Measurements from ENCODE around the gene SCUBE1. TPM values are rescaled to one million over a fixed set of nuclear protein-coding genes. Genes with fewer than 3 reads are reported as not detected.

The SCUBE1 gene
- total and polyA plus RNA-seq, 2 experiments from 2014 or later, result 2.1 to 2.2 TPM

GRCh38 chr22:43187171-43188099, 155.7 kb downstream of the SCUBE1 start:
- 34% methylated on average over 18 of the region's 86 CpGs for WGBS (ENCODE audit: low lambda C conversion rate, missing lambda C conversion rate)
- Histone ChIP-seq H3K36me3 (replicated peaks; ENCODE audit: insufficient read depth, low read depth) (no peaks in the 10 kb centered on the region), H3K9me2 (replicated peaks; ENCODE audit: insufficient read depth) (no peaks in the 10 kb centered on the region), H3K27me3 (no peaks in the 10 kb centered on the region), H3K27ac (peak overlapping the region; percentile 93), H3K9me3 (ENCODE audit: low read depth) (no peaks in the 10 kb centered on the region), H3K4me3 (peak overlapping the region; percentile 12), H3K79me2 (peaks cover 22% of the 10 kb centered on the region), H3K4me2 (peak overlapping the region; percentile 73), H3K4me1 (ENCODE audit: insufficient read depth) (peaks cover 33% of the 10 kb centered on the region), H4K20me1 (ENCODE audit: insufficient read depth, poor library complexity, severe bottlenecking) (no peaks in the 10 kb centered on the region), H2AFZ (peak overlapping the region; percentile 96)
- peak; percentile 98 for DNase-seq (ENCODE audit: low spot score)
- peak; percentile 83 for TF ChIP-seq CTCF (IDR thresholded peaks at IDR 0.05; ENCODE audit: poor library complexity)
- TF ChIP-seq EZH2phosphoT487 (IDR thresholded peaks at IDR 0.05; ENCODE audit: low read depth, severe bottlenecking, unreplicated experiment), result no peak
- no peak for TF ChIP-seq EZH2 (IDR thresholded peaks at IDR 0.05; ENCODE audit: borderline replicate concordance)

DNA sequence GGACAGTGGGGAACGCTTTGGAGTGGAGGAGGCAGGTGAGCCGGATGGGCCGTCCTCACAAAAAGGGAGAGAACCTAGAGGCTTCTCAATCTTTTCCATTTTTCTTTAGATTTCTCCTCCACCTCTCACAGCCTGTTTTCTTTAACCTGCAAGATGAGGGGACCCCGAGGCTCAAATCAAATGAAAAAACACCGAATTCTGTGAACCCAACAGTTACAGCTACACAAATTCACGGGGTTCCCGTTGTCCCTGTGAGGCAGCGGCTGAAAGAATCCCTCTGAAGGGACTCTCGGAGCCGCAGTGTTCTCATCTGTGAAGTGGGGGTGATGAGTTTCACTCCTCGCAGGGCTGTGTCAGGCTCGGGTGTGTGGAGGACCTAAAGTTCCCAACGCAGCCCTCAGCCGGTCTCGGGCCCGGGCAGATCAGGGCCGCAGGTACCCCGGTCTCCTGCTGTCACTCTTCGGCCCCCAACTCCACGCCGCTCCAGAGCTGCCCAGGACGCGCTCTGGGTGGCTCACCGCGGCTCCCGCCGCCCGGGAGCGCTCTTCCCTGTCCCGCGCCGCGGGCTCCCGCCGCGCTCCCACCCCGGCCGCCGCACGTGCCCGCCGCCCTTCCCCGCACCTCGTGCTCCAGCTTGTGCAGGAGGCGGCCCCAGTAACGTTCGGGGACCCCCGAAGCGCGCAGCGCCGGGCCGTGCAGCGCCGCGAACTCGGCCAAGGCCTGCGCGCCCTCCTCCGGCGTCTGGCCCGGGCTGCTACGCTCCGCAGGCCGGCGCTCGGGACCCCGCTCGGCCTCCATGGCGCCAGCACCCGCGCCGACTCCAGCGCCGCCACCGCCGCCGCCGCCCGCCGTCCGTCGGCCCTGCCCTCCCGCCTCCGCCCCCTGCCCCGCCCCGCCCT, 156.7 kb downstream of the SCUBE1 start, which contains the start of gene TTLL12:
Gene TTLL12 (minus strand): TSS at position 863 of the 899 bp plus-strand sequence. CDS start 65 bp downstream, at position 798.
- Histone ChIP-seq H3K27ac (peak within 1 kb of the TSS; percentile 93), H2AFZ (peak within 1 kb of the TSS; percentile 96), H3K36me3 (replicated peaks; ENCODE audit: insufficient read depth, low read depth) (no peaks in the 10 kb centered on the region), H4K20me1 (ENCODE audit: insufficient read depth, poor library complexity, severe bottlenecking) (no peaks in the 10 kb centered on the region), H3K4me2 (peak within 1 kb of the TSS; percentile 96), H3K9me2 (replicated peaks; ENCODE audit: insufficient read depth) (no peaks in the 10 kb centered on the region), H3K9me3 (ENCODE audit: low read depth) (no peaks in the 10 kb centered on the region), H3K4me3 (peak within 1 kb of the TSS; percentile 92), H3K27me3 (no peaks in the 10 kb centered on the region), H3K4me1 (ENCODE audit: insufficient read depth) (peaks cover 33% of the 10 kb centered on the region), H3K79me2 (peaks cover 22% of the 10 kb centered on the region)
- 2% methylated on average over 20 of the region's 87 CpGs for WGBS (ENCODE audit: low lambda C conversion rate, missing lambda C conversion rate)
- TF ChIP-seq CTCF (IDR thresholded peaks at IDR 0.05; ENCODE audit: poor library complexity), result no peak
- TF ChIP-seq EZH2 (IDR thresholded peaks at IDR 0.05; ENCODE audit: borderline replicate concordance), result no peak
- TF ChIP-seq EZH2phosphoT487 (IDR thresholded peaks at IDR 0.05; ENCODE audit: low read depth, severe bottlenecking, unreplicated experiment), result no peak
- peak; percentile 91 for DNase-seq (ENCODE audit: low spot score)

DNA sequence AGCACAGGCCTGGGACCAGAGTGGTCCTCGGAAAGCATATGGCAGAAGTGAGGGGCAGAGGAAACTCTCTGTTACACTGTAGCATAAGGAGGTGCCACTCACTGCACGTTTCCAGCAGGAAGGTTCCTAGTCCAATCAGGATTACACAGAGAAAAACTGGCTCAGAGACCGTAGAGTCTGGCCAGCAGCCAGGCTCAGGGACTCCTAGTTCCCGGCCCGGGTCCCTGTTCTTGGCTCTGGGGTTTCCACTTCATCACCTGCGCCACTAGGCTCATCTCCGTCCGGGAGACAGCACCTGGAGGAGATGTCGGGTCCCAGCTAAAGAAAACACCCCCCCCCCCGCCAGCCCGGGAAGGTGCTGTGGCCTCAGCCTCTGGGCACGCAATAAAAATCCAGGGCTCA, 157.3 kb downstream of the SCUBE1 start:
- Histone ChIP-seq H3K27ac (peak overlapping the region; percentile 86), H3K4me1 (ENCODE audit: insufficient read depth) (peaks cover 33% of the 10 kb centered on the region), H4K20me1 (ENCODE audit: insufficient read depth, poor library complexity, severe bottlenecking) (no peaks in the 10 kb centered on the region), H3K4me2 (peak overlapping the region; percentile 96), H3K79me2 (peaks cover 22% of the 10 kb centered on the region), H3K4me3 (peak overlapping the region; percentile 92), H3K36me3 (replicated peaks; ENCODE audit: insufficient read depth, low read depth) (no peaks in the 10 kb centered on the region), H3K9me3 (ENCODE audit: low read depth) (no peaks in the 10 kb centered on the region), H3K27me3 (no peaks in the 10 kb centered on the region), H3K9me2 (replicated peaks; ENCODE audit: insufficient read depth) (no peaks in the 10 kb centered on the region), H2AFZ (peak overlapping the region; percentile 49)
- WGBS (ENCODE audit: low lambda C conversion rate, missing lambda C conversion rate), result 13% methylated on average over 11 of the region's 12 CpGs
- TF ChIP-seq EZH2phosphoT487 (IDR thresholded peaks at IDR 0.05; ENCODE audit: low read depth, severe bottlenecking, unreplicated experiment) (no peak), CTCF (IDR thresholded peaks at IDR 0.05; ENCODE audit: poor library complexity) (no peak), EZH2 (IDR thresholded peaks at IDR 0.05; ENCODE audit: borderline replicate concordance) (no peak)
- DNase-seq (ENCODE audit: low spot score), result peak; percentile 62
